ENCODE measurements around the gene DENND4C.
"Not testable (repeated sequence)": the region's sequence is repeated elsewhere in the genome, so short reads cannot be mapped to it uniquely, and the experiment has no call there.

Gene DENND4C

GRCh38 chr9:19230355-19231125, at the start of gene DENND4C:
Gene DENND4C, plus strand, starts transcription at chr9:19230693. Its CDS starts 45,482 bp downstream, at chr9:19276175.
- DNase-seq, result peak; percentile 77

- DNase-seq, result no peak
Measured at GRCh38 chr9:19180991-19181390, 49.5 kb upstream of the DENND4C start.

GRCh38 chr9:19181561-19181960, 48.9 kb upstream of the DENND4C start:
- no peak for DNase-seq

- DNase-seq, result peak; percentile 85
Measured at GRCh38 chr9:19184144-19184917, 46.2 kb upstream of the DENND4C start.

- no peak for DNase-seq
Measured at GRCh38 chr9:19185191-19185590, 45.3 kb upstream of the DENND4C start.

DNA sequence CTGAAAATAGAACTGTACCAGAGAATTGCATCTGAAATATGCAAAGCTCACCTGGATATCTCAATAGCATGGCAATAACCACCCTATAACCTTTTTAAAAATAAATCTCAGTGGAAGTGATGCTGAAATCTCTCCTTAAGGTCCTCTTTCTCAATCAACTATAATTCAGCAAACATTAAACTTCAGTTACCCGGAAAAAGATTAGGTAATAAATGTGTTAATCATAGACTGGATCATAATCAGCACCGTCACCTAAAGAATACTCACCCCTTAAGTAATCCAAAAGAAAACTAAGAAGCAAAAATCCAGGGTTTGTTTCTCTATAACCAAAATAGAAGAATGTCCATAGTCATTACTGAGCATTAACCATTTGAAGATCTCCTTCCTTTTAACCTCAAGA, 44.3 kb upstream of the DENND4C start:
- no peak for DNase-seq

DNA sequence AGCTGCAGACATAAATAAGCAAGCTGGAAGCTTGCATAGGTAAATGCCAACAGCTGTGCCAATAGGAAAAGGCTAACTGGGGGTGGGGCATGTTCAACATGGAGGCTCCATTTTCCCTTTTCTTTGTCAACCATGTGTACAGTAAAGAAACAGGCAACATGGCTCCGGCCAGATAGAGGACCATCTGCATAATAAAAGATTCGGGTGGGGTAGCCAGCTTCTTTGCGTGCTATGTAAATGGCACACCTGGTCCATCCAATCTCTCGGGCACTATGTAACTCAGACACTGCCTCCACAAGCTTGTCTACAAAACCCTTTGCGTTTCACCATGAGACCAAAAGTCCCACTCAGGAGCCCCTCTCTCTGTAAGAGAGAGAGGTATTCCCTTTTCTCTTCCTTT, 41.7 kb upstream of the DENND4C start:
- DNase-seq, result no peak

GRCh38 chr9:19192202-19193028, 38.1 kb upstream of the DENND4C start:
- no peak for DNase-seq

DNA sequence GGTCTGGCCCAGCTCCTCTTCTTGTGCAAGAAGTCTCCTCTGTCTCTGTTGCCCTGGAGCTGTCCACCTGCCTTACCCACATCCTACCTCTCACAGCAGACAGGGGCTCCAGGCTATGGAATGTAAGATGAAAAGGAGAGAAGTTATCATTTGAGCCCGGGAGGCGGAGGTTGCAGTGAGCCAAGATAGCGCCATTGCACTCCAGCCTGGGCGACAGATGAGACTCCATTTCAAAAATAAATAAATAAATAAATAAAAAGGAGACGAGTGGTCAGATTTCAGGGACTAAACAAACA, 37.5 kb upstream of the DENND4C start:
- DNase-seq, result no peak

- not testable (repeated sequence) for DNase-seq
Measured at GRCh38 chr9:19193358-19193973, 37.0 kb upstream of the DENND4C start.

- DNase-seq, result no peak
Measured at GRCh38 chr9:19198406-19198805, 32.1 kb upstream of the DENND4C start.

DNA sequence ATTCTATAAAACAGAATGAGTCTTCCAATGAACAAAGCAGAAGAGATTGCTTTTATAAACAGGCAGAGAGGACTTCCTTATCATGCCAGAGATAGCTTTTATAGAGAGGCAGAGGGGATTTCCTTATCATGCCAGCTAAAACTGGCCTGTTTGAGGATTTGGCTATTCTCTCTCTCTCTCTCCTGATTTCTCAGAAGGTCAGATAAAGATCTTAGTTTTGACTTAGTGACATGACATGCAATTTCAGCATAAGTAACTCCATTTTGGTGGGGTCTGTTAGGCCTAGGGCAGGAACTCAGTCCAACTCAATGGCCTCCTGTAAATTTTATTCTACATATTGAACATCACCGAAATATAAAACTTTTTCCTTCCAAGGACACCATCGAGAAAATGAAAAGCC, 31.5 kb upstream of the DENND4C start:
- no peak for DNase-seq

GRCh38 chr9:19200229-19200628, 30.3 kb upstream of the DENND4C start:
- DNase-seq, result no peak

- DNase-seq, result no peak
Measured at GRCh38 chr9:19201899-19202891, 28.3 kb upstream of the DENND4C start.

DNA sequence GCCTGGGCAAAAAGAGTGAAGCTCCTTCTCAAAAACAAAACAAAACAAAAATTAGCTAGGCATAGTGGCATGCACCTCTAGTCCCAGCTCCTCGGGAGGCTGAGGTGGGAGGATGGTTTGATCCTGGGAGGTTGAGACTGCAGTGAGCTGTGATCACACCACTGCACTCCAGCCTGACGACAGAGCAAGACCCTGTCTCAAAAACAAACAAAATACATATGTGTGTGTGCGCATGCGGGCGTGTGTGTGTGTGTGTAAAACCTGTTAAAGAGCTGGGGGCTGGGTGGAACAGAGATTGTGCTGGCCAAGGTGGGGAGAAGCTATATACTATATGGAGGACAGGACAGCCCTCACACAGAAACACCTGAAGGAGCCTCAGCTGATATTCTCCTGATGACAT, 27.4 kb upstream of the DENND4C start:
- no peak for DNase-seq

DNA sequence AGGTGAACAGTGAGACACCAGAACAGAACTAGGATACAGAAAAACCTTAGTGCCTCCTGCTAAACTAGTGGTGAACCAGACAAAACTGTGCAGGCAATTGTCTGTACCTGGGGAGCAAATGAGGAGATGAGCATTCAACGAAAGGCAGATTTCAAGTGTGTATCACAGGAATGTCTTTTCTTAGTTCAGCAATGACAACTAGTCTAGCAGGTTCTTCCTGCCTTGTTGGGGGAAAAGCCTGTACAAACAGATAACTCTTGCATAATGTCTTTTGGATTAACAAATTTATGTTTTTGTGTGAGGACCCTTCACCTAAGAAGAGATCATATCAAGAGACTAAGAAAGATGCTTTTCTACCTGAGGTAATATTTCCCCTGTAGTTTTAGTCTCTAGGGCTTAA, 21.8 kb upstream of the DENND4C start:
- DNase-seq, result no peak

DNA sequence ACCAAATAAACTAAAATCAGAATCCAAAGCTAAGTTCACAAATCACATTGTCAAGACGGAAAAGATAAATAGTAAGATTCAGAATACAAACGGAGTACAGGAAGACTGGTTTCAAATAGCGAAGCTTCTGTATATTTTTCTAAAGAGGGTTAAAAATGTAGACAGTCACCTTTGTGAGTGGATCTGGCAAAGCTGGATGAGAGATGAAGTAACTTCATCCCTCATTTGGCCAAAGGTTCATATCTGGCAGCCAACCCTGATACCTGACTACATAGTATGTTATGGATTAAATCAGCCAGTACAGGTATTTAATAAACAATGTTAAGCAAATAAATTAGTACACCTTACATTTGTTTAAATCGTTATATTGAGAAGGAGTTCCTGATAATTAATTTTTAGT, 21.3 kb upstream of the DENND4C start:
- DNase-seq, result no peak

DNA sequence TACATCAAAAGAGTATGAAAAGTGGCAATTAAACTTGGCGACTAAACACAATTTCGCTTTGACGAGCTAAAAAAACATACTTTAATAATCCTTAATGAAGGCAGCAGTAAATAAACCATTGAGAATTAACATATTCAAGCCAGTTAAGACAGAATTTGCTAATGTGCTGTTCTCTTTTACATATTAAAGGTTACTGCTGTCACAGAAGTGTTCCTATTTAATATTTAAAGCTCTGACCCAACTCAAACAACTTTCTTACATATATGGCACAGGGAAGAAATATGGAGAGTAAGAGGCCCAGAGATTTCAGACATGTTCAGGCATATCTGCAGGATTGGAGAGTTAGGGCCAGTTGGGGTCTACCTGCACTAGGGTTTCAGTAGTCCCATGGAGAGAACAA, 16.7 kb upstream of the DENND4C start:
- no peak for DNase-seq

GRCh38 chr9:19216466-19216865, 14.0 kb upstream of the DENND4C start:
- DNase-seq, result no peak

- DNase-seq, result no peak
Measured at GRCh38 chr9:19221326-19221725, 9.2 kb upstream of the DENND4C start.

GRCh38 chr9:19223724-19224123, 6.8 kb upstream of the DENND4C start:
- no peak for DNase-seq

- DNase-seq, result no peak
Measured at GRCh38 chr9:19224563-19224962, 5.9 kb upstream of the DENND4C start.

All from activated naive CD4-positive, alpha-beta T cell treated with Interleukin-2 at 50 U/mL for 16 hours (primary cell).